Left lung (tissue), 10 donors: ENCODE measurements around the gene SLAMF6. TPM values are rescaled to one million over a fixed set of nuclear protein-coding genes. Genes with fewer than 3 reads are reported as not detected.
"Not testable (repeated sequence)": the region's sequence is repeated elsewhere in the genome, so short reads cannot be mapped to it uniquely, and the experiment has no call there.

Source experiments
- ATAC-seq: fragments of 200-7000 bp; cut with Tn5 transposase; one replicate; pipeline ENCODE4 v1.9.1; 2020; ENCODE audit warnings: moderate library complexity
- DNase-seq, 4 donors: peaks; one replicate each; pipeline ENCODE4 v3.0.0-alpha.2; 2013 to 2020
- H3K27ac ChIP-seq, 2 donors: fragments of 200-600 bp; sonication (generic) in 1 of 2; one replicate each; pipeline versions ENCODE4 v1.5.0 to v1.8.0; 2020 to 2021
- H3K27me3 ChIP-seq, 2 donors: fragments of 200-600 bp; sonication (generic) in 1 of 2; one replicate each; pipeline versions ENCODE4 v1.5.0 to v1.8.0; 2020 to 2021
- H3K36me3 ChIP-seq, 2 donors: fragments of 200-600 bp; sonication (generic) in 1 of 2; one replicate each; pipeline versions ENCODE4 v1.5.0 to v1.8.0; 2020 to 2021
- H3K4me1 ChIP-seq, 2 donors: fragments of 200-600 bp; one replicate each; pipeline ENCODE4 v1.8.0; 2021
- H3K4me3 ChIP-seq, 2 donors: fragments of 200-600 bp; sonication (generic) in 1 of 2; one replicate each; pipeline versions ENCODE4 v1.5.0 to v1.8.0; 2020 to 2021; ENCODE audit warnings: mild to moderate bottlenecking in 1 of 2
- H3K9me3 ChIP-seq, 2 donors: fragments of 200-600 bp; sonication (generic) in 1 of 2; one replicate each; pipeline versions ENCODE4 v1.5.0 to v1.8.0; 2020 to 2021
- intact Hi-C, 2 donors: fragments of 100-400 bp; cut with DNase I; formaldehyde crosslinking; loops; one replicate each; pipeline versions ENCODE4 v1.11.2 to v1.14.2; 2022
- polyA plus RNA-seq, 6 donors: library from polyadenylated mRNA; unstranded; fragments of 120-200 nt; gene quantifications; one replicate each; pipeline ENCODE4 v1.2.1, GENCODE V29; 2013; ENCODE audit not compliant: insufficient read length in 6 of 6
- total RNA-seq, 2 donors: library from RNA; stranded (reverse); fragmentation: NEBNext Ultra II Directional; extraction: Animal tissue kit (Norgen Biotek cat#: 25700); gene quantifications; one replicate each; pipeline ENCODE4 v1.2.1, GENCODE V29; 2021
- TF ChIP-seq, protein P1 (sequence below), 2 donors: fragments of 200-600 bp; sonication (generic) in 1 of 2; IDR thresholded peaks; one replicate each; pipeline versions ENCODE4 v1.5.0 to v1.8.0; 2021; ENCODE audit warnings: antibody characterized with exemption in 2 of 2
- donor health status: DM: no; HTN: yes; CAD: no.
- donor health status: DM: no; HTN: no; CAD: no.

The SLAMF6 gene
- total and polyA plus RNA-seq, 8 donors = 0.10 to 2.8 (median 0.57) TPM

DNA sequence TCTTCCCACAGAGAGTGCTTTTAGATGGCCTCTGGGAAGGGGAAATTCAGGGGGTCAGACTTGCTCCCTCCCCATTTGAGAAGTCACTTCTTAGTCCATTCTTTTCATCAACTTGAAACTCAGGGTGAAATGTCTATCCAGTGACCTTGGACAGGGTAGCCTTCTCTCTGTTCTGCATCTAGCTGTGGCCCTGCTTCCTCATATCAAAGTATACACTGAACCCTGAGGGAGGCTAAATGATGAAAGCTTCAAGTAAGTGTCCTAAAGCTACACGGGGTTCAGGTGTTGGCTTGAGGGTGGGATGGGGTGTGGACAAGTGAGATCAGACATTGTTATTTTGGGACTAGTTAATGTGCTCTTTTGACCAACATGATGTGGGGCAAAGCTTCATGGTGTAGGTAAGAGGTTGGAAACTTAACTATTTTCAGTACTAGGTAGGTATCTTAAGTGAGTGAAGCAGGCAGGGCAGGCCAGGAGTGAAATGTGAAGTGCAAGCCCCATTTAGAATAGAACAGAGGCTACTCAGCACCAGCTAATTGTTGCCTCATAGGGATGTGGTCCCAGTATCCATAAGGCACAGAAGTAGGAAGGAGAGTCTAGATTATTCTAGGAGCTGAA is 41.0 kb downstream of the SLAMF6 start:
- H3K27ac ChIP-seq = no peak overlapping the region
- intact Hi-C loops = no loop called here
- H3K36me3 ChIP-seq = no peaks in the 10 kb centered on the region
- ATAC-seq = no peak
- TF ChIP-seq, protein P1, sequence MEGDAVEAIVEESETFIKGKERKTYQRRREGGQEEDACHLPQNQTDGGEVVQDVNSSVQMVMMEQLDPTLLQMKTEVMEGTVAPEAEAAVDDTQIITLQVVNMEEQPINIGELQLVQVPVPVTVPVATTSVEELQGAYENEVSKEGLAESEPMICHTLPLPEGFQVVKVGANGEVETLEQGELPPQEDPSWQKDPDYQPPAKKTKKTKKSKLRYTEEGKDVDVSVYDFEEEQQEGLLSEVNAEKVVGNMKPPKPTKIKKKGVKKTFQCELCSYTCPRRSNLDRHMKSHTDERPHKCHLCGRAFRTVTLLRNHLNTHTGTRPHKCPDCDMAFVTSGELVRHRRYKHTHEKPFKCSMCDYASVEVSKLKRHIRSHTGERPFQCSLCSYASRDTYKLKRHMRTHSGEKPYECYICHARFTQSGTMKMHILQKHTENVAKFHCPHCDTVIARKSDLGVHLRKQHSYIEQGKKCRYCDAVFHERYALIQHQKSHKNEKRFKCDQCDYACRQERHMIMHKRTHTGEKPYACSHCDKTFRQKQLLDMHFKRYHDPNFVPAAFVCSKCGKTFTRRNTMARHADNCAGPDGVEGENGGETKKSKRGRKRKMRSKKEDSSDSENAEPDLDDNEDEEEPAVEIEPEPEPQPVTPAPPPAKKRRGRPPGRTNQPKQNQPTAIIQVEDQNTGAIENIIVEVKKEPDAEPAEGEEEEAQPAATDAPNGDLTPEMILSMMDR (IDR thresholded peaks at IDR 0.05) = no peak
- peaks cover 0 to 6% of the 10 kb centered on the region in 2 donors for H3K9me3 ChIP-seq
- H3K4me3 ChIP-seq = no peak overlapping the region
- no peaks in the 10 kb centered on the region for H3K4me1 ChIP-seq
- no peaks in the 10 kb centered on the region for H3K27me3 ChIP-seq
- DNase-seq = no peak

DNA sequence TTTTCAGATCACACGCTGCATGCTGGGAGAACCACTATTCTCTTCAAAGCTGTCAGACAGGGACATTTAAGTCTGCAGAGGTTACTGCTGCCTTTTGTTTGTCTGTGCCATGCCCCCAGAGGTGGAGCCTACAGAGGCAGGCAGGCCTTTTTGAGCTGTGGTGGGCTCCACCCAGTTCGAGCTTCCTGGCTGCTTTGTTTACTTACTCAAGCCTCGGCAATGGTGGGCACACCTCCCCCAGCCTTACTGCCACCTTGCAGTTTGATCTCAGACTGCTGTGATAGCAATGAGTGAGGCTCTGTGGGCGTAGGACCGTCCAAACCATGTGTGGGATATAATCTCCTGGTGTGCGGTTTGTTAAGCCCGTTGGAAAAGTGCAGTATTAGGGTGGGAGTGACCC is 42.3 kb downstream of the SLAMF6 start:
- ATAC-seq, H3K4me3 ChIP-seq, H3K36me3 ChIP-seq, H3K27ac ChIP-seq, H3K27me3 ChIP-seq, H3K4me1 ChIP-seq, intact Hi-C loops, H3K9me3 ChIP-seq, DNase-seq: not testable (repeated sequence)

DNA sequence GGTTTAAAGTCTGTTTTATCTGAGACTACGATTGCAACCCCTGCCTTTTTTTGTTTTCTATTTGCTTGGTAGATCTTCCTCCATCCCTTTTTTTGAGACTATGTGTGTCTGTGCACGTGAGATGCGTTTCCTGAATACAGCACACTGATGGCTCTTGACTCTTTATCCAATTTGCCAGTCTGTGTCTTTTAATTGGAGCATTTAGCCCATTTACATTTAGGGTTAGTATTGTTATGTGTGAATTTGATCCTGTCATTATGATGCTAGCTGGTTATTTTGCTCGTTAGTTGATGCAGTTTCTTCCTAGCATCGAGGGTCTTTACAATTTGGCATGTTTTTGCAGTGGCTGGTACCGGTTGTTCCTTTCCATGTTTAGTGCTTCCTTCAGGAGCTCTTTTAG is 44.0 kb downstream of the SLAMF6 start:
- H3K36me3 ChIP-seq, H3K4me3 ChIP-seq, DNase-seq, intact Hi-C loops, H3K9me3 ChIP-seq, H3K4me1 ChIP-seq, ATAC-seq, H3K27me3 ChIP-seq, H3K27ac ChIP-seq: not testable (repeated sequence)

DNA sequence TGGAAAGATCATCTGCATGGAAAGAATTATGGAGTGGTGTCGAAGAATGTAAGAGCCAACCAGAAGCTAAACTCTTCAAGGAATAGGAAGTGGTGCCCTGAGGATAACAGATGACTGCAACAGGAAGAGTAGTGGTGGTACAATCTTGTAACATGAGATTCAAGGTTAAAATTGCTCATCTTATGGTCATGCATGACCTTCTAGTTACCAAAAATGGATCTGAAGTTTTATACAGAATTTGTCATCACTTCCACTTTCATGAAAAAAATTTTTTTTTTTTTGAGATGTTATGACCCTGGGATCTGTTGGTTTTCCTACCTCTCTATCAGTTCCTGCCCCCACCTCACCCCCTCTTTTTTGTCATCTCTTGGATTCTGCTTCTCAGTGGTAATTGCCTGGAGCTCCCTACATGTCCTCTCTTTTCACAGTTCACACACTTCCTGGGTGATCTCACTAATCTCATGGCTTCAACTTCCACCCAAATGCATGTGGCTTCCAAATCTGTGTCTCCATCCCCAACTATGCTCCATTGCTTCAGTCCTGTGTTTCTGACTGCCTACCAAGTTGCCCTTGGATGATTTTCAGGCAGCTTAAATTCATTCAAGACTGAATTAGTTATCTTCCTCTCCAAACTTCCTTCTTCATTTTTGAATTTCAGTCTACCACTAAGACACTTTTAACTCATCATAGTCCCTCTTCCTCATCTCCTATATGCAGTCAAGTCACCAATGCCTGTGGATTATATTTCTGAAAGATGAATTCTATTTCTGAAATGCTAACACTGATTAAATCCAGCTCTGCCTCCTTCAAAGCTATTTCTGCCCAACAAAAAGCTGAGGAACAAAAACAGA is 48.4 kb downstream of the SLAMF6 start:
- no peaks in the 10 kb centered on the region for H3K4me1 ChIP-seq
- no peaks in the 10 kb centered on the region for H3K27me3 ChIP-seq
- H3K36me3 ChIP-seq = no peaks in the 10 kb centered on the region
- TF ChIP-seq, protein P1 (IDR thresholded peaks at IDR 0.05) = no peak
- H3K27ac ChIP-seq = no peak overlapping the region
- no peaks in the 10 kb centered on the region for H3K9me3 ChIP-seq
- intact Hi-C loops = no loop called here
- ATAC-seq (no peak), DNase-seq (no peak)
- no peak overlapping the region for H3K4me3 ChIP-seq

DNA sequence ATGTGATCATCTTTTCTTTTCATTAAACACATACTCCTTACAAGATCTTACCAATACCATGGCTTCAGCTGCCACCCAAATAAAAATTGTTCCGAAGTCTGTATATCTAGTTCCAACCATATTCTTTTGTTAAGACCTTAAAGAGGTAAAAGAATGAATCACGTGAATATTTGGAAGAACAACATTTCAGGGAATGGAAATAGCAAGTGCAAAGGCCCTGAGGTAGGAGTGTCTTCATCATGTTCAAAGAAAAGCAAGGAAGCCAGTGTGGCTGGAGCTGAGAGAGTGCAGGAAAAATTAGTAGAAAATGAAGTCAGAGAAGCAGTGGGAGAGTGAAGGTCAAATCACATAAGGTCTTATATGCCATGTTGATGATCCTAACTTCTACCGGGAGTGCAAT is 50.9 kb downstream of the SLAMF6 start:
- H3K4me3 ChIP-seq = no peak overlapping the region
- no peaks in the 10 kb centered on the region for H3K36me3 ChIP-seq
- ATAC-seq (no peak), DNase-seq (no peak)
- no peak overlapping the region for H3K27ac ChIP-seq
- intact Hi-C loops = no loop called here
- no peaks in the 10 kb centered on the region for H3K27me3 ChIP-seq
- no peaks in the 10 kb centered on the region for H3K4me1 ChIP-seq
- TF ChIP-seq, protein P1 (IDR thresholded peaks at IDR 0.05) = no peak
- H3K9me3 ChIP-seq = no peaks in the 10 kb centered on the region

DNA sequence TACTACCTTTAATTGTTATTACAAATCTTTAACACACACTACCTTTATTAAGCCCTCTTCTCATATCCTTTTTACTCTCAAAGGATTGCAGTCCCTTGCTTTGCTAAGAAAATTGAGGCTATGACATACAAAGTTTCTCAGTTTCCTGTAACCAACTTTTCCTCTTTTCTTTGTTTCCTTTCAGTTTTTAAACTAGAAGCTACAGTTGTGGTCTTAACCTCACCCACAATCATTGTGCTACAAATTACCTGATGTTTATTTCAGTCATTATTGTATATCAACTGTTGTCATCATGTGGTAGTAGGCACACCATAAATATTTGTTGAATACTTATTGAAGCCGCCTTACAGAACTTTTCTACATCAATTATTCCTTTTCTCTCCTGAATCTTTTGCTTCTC is 51.8 kb downstream of the SLAMF6 start:
- no peaks in the 10 kb centered on the region for H3K27me3 ChIP-seq
- no peaks in the 10 kb centered on the region for H3K36me3 ChIP-seq
- intact Hi-C loops = no loop called here
- no peaks in the 10 kb centered on the region for H3K9me3 ChIP-seq
- no peak overlapping the region for H3K4me3 ChIP-seq
- H3K27ac ChIP-seq = no peak overlapping the region
- ATAC-seq (no peak), DNase-seq (no peak)
- H3K4me1 ChIP-seq = no peaks in the 10 kb centered on the region
- TF ChIP-seq, protein P1 (IDR thresholded peaks at IDR 0.05) = no peak
